Pons (tissue), 1 donor: Measurements from ENCODE around the gene RB1.
"Not testable (repeated sequence)": the region's sequence is repeated elsewhere in the genome, so short reads cannot be mapped to it uniquely, and the experiment has no call there.

ENCODE experiments used
- DNase-seq: peaks from one replicate; pipeline ENCODE4 v3.0.0-alpha.2; 2016; ENCODE audit warnings: low spot score

RB1 gene

DNA sequence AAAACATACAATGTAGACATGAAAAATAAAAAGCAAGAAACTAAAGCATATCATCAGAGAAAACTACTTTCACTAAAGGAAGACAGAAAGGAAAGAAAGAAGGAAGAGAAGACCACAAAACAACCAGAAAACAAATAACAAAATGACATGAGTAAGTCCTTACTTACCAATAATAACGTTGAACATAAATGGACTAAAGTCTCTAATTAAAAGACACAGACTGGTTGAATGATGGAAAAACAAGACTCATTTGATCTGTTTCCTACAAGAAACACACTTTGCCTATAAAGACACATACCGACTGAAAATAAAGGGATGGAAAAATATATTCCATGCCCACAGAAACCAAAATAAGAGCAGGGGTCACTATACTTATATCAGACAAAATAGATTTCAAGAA, 46.0 kb downstream of the RB1 start:
- no peak for DNase-seq

DNA sequence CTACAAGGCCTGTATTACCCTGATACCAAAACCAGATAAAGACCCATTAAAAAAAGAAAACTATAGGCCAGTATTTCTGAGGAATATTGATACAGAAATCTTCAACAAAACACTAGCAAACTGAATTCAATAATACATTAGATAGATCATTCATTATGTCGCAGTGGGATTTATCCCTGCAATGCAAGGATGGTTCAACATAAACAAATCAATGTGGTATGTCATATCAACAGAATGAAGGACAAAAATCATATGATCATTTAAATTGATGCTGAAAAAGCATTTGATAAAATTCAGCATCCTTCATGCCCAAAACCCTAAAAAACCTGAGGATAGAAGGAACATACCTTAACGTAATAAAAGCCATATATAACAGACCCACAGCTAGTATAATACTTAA, 50.0 kb downstream of the RB1 start:
- DNase-seq = no peak

DNA sequence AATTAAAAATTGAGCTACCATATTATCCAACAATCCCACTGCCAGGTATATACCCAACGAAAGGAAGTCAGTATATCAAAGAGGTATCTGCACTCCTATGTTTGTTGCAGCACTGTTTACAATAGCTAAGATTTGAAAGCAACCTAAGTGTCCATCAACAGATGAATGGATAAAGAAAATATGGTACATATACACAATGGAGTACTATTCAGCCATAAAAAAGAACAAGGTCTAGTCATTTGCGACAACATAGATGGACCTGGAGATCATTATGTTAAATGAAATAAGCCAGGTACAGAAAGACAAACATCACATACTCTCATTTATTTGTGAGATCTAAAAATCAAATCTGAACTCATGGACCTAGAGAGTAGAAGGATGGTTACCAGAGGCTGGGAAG, 52.0 kb downstream of the RB1 start:
- not testable (repeated sequence) for DNase-seq

DNA sequence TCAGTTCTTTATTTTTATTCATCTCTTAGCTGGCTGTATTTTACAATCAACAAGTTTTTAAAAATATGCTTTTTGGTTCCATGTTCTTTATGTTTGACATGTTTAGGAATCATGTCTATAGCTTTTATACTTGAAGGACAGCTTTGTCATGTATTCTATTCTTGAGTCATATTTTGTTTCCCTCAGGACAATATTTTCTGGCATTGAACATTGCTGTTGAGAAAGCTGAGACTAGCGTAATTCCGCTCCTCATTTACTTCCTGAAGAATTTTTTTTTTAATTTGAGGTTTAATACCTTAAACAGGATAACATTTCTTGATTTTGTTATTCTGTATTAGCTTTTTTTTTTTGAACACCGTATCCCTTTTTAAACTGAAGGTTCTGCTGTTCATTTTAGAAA, 53.2 kb downstream of the RB1 start:
- no peak for DNase-seq

DNA sequence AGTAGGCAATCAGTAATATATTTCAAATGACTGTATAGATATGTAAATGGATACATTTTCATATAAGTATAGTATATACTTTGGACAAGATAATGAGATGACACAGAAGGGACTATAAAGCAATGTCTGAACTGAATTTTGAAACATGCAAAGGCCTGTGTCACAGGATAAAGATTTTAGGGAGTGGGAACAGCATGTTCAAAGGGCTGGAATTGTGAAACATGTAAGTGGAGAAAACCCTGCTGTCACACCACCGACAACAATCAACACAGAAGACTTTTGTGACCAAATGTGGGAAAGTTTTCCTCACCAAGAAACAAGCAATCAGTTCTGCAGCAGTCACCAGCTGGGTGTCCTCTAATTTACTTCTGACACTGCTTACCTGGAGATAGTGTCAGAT, 66.4 kb downstream of the RB1 start:
- DNase-seq = no peak

DNA sequence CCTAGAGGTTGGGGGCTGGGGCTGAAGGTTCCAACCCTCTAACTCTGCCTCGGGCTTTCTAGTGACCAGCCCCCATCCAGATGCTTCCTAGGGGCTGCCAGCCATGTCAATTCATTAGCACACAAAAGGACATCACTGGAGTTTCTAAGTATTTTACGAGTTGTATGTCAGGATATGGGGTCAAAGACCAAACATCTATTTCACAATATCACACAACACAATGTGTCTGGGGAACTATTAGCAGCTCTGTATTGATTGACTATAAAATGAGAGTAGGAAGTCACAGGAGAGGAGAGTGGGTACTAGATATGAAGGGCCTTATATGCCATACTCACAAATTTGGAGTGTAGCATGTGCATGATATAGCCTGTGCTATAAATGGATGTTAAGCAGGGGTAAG, 67.3 kb downstream of the RB1 start:
- DNase-seq = no peak

DNA sequence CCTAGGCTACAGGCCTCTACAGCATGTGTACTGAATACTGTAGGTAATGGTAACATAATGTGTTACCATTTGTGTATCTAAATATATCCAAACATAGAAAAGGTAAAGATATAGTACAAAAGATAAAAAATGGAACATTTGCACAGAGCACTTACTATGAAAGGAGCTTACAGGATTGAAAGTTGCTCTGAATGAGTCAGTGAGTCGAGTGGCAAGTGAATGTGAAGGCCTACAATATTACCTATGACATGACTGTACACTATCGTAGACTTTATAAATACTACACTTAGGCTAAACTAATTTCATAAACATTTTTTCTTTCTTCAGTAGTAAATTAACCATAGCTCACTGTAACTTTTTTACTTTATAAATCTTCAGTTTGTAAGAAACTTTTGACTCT, 74.3 kb downstream of the RB1 start:
- DNase-seq = no peak

DNA sequence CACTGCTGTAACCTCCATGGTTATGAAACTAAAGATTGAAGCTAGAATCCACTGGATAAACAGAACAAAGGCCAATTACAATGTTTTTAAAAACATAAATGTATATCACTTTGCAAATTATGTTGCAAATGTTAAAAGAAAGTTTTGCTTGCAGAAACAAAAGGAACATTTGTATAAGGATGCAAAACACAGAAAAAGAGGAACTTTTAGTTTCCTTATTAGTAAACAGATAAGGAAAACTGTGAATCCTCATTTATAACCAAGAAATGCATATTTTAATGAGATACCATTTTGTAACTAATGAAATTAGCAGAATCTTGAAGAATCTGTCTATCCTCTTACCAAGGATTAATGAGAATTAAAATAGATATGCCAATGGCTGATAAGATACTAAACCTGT, 77.0 kb downstream of the RB1 start:
- DNase-seq = no peak

DNA sequence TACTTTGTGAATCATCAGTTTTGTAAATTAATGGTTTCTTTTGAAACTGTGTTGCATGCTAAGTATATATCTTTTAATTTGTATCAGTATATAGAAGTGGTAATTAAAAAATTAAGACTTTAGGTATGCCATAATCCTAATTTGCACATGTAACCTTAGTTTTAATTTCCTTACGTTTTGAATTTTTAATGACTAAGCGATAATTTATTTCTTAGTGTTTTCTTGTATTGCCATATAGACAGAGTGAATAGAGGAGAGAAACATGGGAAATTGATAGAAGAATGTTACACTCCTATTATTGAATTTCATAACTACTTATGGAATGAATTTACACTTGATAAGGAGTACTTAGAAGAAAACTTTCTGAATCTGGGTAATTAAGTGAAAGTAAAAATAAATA, 79.8 kb downstream of the RB1 start:
- no peak for DNase-seq

DNA sequence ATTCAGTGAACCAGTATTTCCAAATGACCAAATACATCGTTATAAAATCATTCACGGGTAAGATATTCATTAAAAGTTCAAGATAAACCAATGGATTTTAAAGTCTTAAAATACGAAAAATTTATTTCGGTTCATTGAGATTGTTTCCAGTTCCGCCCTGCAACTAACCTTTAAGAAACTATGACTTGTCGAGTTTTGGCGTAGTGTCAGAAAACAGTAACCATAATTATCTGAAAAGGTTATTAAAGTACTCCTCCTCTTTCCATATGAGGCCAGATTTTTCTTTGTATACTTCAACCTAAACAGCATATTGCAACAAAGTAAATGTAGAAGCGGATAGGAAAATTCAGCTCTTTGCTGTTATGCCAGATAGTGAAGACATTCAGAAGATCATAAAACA, 83.3 kb downstream of the RB1 start:
- DNase-seq = no peak

DNA sequence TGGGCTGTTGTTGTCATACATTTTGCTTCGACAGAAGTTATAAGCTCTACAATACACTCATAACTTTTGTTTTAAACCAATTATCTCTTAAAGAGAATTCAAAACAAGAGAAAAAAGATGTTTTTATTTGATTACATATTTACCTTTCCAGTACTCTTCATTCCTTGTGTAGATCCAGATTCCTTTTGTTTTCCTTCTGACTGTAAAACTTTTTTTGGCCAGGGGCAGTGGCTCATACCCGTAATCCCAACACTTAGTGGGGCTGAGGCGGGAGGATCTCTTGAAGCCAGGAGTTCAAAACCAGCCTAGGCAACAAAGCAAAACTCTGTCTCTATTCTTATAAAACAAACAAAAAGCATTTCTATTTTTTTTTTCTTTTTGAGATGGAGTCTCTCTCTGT, 87.7 kb downstream of the RB1 start:
- DNase-seq = no peak

DNA sequence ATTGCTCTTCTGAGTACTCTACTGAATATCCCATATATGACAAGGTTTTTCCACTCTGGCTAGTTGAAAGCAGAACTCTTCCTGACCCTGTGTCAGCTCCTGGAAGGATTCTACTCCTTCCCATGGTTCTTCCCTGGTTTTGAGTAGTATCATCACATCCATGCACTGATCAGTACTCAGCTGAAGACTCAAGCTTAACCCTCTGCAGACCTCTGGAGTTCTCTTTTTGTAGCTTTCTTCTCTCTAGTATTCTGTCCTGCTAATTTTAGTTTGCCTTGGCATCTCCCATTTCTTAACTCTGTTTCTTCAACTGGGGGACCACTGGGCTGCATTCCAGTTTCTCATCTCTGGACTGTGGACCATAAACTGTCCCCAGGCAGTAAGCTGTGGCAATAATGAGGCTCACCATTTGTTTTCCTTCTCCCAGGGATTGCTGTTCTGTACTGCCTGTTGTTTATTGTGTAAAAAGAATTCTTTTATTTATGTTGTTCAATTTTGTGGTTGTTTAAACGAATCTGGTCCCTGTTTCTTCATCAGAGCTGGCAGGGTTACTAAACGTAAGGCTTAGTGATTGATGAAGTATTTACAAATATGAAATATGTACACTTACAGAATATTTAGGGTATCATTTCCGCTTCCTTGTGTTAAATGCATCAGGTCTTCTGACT, 89.6 kb downstream of the RB1 start:
- DNase-seq = no peak

DNA sequence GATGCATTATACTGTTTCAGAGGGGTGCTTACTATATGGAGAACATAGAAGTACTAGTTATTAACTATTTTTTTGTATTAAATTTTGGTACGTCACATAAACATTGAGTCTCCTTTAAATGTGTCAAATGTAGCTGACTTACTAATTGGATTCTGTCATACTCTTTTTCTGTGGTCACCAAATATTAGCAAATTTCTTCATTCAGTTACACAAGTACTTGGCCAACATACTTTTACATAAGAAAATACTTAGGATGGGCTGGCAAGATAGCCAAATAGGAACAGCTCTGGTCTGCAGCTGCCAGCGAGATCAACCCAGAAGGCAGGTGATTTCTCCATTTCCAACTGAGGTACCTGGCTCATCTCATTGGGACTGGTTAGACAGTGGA, 90.1 kb downstream of the RB1 start:
- no peak for DNase-seq

DNA sequence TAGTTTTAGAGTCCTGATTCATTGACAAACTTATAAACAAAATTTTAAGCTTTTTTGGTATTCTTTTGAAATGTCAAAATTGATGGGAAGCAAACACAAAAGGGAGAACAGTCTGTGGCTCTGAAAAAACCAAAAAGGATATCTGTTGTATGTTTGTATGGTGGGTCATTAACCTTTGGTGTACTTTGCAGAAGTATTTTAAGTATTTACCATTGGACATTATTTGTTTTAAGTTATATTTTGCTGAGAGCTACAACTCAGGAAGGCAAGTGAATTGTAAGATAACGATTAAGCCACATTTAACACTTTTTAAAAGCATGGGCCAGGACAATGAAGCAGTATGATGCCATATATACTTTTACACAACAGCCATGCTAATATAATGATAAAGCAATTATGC, 94.2 kb downstream of the RB1 start:
- DNase-seq = no peak

DNA sequence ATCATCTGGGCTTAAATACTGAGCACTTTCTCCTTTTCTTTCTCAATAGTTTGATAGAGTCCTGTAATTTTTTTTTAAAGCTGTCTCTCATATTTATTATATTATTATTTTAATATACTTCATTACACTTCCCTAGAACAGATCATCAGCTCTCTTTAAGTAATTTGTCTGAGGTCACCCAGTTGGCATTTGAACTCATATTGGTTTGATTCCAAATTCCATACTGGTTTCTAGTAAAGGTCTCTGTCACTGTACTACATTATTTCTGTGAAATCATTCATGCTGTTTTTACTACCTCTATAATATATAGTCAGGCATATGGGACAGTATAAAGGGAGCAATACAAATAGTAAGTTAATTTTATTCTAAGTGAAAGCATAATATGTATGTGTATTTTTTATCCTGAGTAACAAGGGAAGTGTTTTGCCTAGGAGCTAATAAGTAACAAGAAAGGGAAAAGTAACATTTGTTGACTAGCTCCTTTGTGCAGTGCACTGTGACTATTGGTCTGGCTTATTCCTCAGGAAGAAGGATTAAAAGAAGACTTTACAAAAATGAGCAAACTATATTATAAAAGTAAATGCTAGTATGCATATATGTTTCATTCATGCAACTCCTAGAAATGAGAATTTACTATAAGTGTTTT, 95.0 kb downstream of the RB1 start:
- DNase-seq = no peak

DNA sequence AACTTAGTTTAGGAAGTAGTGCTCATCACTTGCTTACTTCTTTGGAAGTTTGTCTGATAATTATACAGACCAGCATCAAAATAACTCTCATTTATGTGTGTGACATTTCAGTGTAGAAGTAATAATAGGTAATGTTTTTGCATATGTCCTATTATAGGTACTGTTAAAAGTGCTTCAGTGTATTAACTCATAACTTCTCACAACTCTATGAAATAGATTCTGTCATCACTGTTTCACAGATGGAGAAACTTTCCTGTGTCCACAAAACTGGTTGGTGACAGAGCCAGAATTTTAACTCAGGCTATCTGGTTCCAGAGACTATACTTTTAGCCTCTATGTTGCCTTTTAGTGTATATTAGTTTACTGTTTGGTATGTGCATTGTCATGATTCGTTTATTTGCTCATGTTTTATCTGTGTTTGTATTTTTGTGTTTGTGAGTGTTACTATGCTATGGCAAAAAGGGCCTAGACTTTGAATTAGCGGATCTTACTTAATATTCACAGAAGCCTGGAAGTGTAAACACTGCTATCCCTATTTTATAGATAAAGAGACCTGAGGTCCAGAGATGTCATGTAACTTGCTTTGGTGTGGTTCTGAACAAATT, 96.6 kb downstream of the RB1 start:
- no peak for DNase-seq

DNA sequence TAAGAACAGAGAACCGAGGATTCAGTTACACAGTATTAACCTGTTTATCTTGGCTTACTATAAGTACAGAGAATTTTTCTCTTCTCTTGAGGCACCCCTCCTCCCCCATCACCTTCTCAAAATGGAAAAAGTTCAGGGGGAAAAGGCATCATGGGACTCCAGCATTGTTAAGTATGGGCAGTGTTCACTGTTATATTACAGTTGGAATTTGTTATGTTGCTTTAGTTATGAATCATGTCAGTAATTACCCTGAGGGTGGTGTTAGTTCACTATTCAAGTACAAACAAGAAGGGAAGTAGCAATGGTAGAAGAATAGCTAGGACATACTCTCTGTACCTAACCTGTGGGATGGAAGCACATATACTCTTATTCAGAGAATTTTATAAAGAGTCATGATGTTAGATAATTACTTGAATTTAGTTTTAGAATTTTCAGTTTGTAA, 97.3 kb downstream of the RB1 start:
- DNase-seq = no peak

DNA sequence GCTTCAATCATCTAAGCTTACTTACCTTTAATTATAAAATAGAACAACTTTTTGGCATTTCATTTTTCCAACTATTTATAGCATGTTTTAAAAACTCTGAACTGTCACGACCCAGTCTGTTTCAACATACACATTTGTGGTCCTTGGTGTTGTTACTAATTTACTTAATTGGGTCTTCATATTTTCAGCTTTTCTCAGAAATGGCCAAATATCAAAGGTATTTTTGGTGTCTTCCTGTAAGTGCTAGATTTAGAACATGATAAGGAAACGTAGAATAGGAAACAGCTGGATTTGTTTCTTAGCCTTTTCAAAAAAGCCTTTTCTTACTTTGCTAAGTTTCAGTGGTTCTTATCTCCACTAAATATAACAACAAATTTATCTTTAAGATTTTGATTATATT, 97.9 kb downstream of the RB1 start:
- no peak for DNase-seq

DNA sequence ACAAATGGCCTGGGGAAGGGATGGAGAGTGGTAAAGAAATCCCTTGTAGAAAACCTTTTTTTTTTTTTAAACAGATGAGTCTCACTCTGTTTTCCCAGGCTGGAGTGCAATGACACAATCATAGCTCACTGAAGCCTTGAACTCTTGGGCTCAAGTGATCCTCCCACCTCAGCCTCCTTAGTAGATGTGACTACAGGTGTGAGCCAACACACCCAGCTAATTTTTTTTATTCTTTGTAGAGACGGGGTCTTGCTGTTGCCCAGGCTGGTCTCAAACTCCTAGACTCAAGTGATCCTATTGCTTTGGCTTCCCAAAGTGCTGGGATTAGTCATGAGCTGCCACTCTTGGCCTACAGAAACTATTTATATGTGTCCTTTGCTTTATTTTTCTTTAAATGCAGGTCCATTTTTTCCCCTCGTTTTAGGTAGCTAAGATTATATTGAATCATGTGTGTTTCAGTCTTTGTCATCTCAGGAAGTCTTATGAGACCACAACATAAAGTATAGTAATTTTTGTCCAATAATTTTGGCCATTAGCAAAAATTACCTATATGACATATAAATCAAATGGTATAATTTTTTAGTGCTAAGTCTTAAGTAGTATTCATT, 98.9 kb downstream of the RB1 start:
- no peak for DNase-seq

DNA sequence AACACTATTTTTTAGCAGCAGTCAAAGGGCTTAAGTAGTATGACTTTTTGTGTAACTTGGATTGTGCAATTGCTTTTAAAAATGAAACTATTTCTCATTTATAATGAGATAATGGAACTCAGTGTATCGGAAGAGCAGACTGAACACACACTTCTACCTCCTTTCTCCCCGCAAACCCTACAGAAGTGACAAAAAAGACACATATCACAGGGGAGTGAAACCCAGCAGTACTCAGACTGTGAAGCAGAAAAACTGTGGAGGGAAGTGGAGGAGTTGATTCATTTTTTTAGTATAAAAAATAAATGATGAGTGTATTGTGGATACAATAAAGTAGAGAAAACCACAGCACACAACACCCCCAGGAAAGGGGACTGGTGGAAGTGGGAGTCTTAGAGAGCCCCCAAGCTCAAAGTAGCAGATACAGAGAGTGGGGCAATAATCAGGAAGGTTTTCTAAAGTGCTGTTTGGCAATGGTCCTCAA, 99.6 kb downstream of the RB1 start:
- DNase-seq = no peak

DNA sequence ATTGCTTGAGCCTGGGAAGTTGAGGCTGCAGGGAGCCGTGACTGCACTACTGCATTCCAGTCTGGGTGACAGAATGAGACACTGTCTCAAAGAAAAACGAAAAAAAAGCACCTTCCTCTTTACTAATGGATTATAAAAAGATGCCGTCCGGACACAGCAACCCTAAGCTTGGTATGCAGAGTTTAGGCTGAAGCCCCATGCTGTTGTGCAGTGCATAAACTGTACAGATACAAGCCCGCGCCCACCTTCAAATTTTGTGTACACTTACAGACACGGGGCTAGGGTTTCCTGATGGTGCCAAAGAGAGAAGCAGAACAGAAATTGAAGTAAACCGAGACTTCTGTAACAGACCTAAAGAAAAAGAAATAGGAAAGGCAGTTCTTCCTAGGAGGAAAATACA, 100.4 kb downstream of the RB1 start:
- DNase-seq = no peak

DNA sequence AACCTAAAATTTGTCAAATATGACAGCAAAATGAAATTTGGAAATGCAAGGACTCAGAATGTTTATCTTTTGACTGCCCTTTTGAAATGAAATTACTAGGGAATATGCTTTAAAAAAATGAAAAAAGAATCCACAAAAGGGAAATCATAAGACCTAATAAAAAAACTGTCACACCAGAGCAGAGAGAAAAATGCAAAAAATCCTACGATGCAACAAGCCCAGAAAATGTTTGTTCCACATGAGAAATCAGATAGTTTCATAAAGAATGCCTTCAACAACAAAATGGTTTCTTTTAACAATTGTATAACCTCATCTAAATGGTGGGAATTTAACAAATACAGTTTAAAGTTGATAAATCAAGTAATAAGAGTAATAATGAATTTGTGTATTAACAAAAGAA, 101.4 kb downstream of the RB1 start:
- DNase-seq = no peak

DNA sequence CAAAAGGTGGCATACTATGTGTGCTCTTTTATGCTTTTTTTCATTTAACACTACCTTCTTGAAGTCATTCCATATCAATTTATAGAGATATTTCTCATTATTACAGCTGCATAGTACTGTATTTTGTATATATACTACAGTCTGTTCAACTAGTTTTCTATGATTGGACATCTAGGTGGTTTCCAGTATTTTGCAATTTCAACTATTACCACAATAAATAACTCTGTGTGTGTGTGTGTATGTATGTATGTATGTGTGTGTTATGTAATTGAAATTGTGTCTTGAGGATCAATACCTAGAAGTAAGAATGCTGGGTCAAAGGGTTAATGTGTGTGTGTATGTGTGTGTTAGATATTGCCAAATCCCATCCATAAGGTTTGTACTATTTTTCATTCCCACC, 102.3 kb downstream of the RB1 start:
- no peak for DNase-seq
